ENCODE measurements around the gene CAPRIN2.

The CAPRIN2 gene

GRCh38 chr12:30739020-30739419 is 15.7 kb downstream of the CAPRIN2 start:
- no peak for TF ChIP-seq CTCF (IDR thresholded peaks at IDR 0.05; ENCODE audit: low read length, missing control alignments)
- no peak for DNase-seq (ENCODE audit: low read depth)
- H3K4me3 ChIP-seq (replicated peaks; ENCODE audit: low read depth, low read length) = no peak overlapping the region

GRCh38 chr12:30732954-30733637 is 21.7 kb downstream of the CAPRIN2 start:
- no peak overlapping the region for H3K4me3 ChIP-seq (replicated peaks; ENCODE audit: low read depth, low read length)
- DNase-seq (ENCODE audit: low read depth) = no peak
- no peak for TF ChIP-seq CTCF (IDR thresholded peaks at IDR 0.05; ENCODE audit: low read length, missing control alignments)

GRCh38 chr12:30730011-30730410 is 24.7 kb downstream of the CAPRIN2 start:
- no peak for TF ChIP-seq CTCF (IDR thresholded peaks at IDR 0.05; ENCODE audit: low read length, missing control alignments)
- DNase-seq (ENCODE audit: low read depth) = no peak
- H3K4me3 ChIP-seq (replicated peaks; ENCODE audit: low read depth, low read length) = no peak overlapping the region

GRCh38 chr12:30729547-30729946 is 25.2 kb downstream of the CAPRIN2 start:
- no peak for TF ChIP-seq CTCF (IDR thresholded peaks at IDR 0.05; ENCODE audit: low read length, missing control alignments)
- no peak overlapping the region for H3K4me3 ChIP-seq (replicated peaks; ENCODE audit: low read depth, low read length)
- DNase-seq (ENCODE audit: low read depth) = no peak

- no peak overlapping the region for H3K4me3 ChIP-seq (replicated peaks; ENCODE audit: low read depth, low read length)
- TF ChIP-seq CTCF (IDR thresholded peaks at IDR 0.05; ENCODE audit: low read length, missing control alignments) = no peak
- DNase-seq (ENCODE audit: low read depth) = no peak
Measured at GRCh38 chr12:30726647-30727046, 28.1 kb downstream of the CAPRIN2 start.

GRCh38 chr12:30725739-30726138 is 29.0 kb downstream of the CAPRIN2 start:
- H3K4me3 ChIP-seq (replicated peaks; ENCODE audit: low read depth, low read length) = no peak overlapping the region
- DNase-seq (ENCODE audit: low read depth) = peak; percentile 82
- peak; percentile 25 for TF ChIP-seq CTCF (IDR thresholded peaks at IDR 0.05; ENCODE audit: low read length, missing control alignments)

- H3K4me3 ChIP-seq (replicated peaks; ENCODE audit: low read depth, low read length) = no peak overlapping the region
- DNase-seq (ENCODE audit: low read depth) = peak; percentile 50
- TF ChIP-seq CTCF (IDR thresholded peaks at IDR 0.05; ENCODE audit: low read length, missing control alignments) = no peak
Measured at GRCh38 chr12:30719060-30719459, 35.7 kb downstream of the CAPRIN2 start.

All from fibroblast of pulmonary artery (primary cell).